Naive thymus-derived CD4-positive, alpha-beta T cell (primary cell): Measurements from ENCODE around the gene AICDA. TPM values are rescaled to one million over a fixed set of nuclear protein-coding genes. Genes with fewer than 3 reads are reported as not detected.
A peak's percentile ranks its signal among the peaks of the same experiment; 100 is the strongest.

Experiments used
- ATAC-seq: fragments of 150-1000 bp; cut with Tn5 transposase; 2 replicates; pipeline ENCODE4 v1.10.0; 2021; ENCODE audit warnings: mild to moderate bottlenecking, moderate library complexity
- CTCF ChIA-PET: fragments of 350-600 bp; sonication (Branson Sonifier 250); formaldehyde crosslinking; loops from one replicate; lab custom pipeline; 2021; ENCODE audit warnings: antibody characterized with exemption; lab: Charles Lee
- POLR2A ChIA-PET: fragments of 350-600 bp; sonication (Branson Sonifier 250); formaldehyde crosslinking; loops from one replicate; lab custom pipeline; 2021; ENCODE audit warnings: antibody characterized with exemption, inconsistent platforms; lab: Charles Lee
- DNase-seq, 9 donors: peaks; one replicate each; pipeline versions ENCODE4 v3.0.0 to v3.0.0-alpha.2; 2020 to 2022; ENCODE audit warnings: mixed read lengths in 1 of 9
- H3K27ac ChIP-seq: one replicate; pipeline ENCODE4 v1.7.0; 2013; ENCODE audit warnings: mild to moderate bottlenecking, low read depth, low read length, moderate library complexity
- H3K27me3 ChIP-seq, 2 donors: one replicate each; pipeline ENCODE4 v1.7.0; 2013; ENCODE audit warnings: low read length in 2 of 2, mild to moderate bottlenecking in 2 of 2, moderate library complexity in 2 of 2; ENCODE audit not compliant: control insufficient read depth in 2 of 2, insufficient read depth in 2 of 2
- H3K36me3 ChIP-seq, 3 experiments: 1 replicate in 2 of 3; 2 replicates in 1 of 3; pipeline ENCODE4 v1.7.0; 2013; ENCODE audit warnings: low read length in 3 of 3, mild to moderate bottlenecking in 3 of 3, moderate library complexity in 1 of 3; ENCODE audit not compliant: insufficient read depth in 3 of 3, control insufficient read depth in 2 of 3
- H3K4me1 ChIP-seq, 2 donors: one replicate each; pipeline ENCODE4 v1.7.0; 2013; ENCODE audit warnings: low read length in 2 of 2, mild to moderate bottlenecking in 2 of 2, moderate library complexity in 1 of 2; ENCODE audit not compliant: control insufficient read depth in 2 of 2, insufficient read depth in 2 of 2
- H3K4me3 ChIP-seq: 2 replicates; pipeline ENCODE4 v1.7.0; 2013; ENCODE audit warnings: mild to moderate bottlenecking, low read length
- H3K9me3 ChIP-seq, 3 experiments: 1 replicate in 2 of 3; 2 replicates in 1 of 3; pipeline ENCODE4 v1.7.0; 2013; ENCODE audit warnings: low read length in 3 of 3; ENCODE audit not compliant: control insufficient read depth in 2 of 3
- H3K27ac Mint-ChIP-seq, 9 donors: one replicate each; pipeline ENCODE4 v1.8.0; 2020 to 2022; ENCODE audit warnings: mixed read lengths in 9 of 9, mild to moderate bottlenecking in 8 of 9, moderate library complexity in 5 of 9, inconsistent platforms in 2 of 9
- H3K27me3 Mint-ChIP-seq, 5 donors: one replicate each; pipeline ENCODE4 v1.8.0; 2021 to 2022; ENCODE audit warnings: mixed read lengths in 5 of 5, mild to moderate bottlenecking in 1 of 5
- H3K36me3 Mint-ChIP-seq, 5 donors: one replicate each; pipeline ENCODE4 v1.8.0; 2020 to 2022; ENCODE audit warnings: mixed read lengths in 5 of 5, mild to moderate bottlenecking in 3 of 5, inconsistent platforms in 1 of 5
- H3K4me1 Mint-ChIP-seq, 7 donors: one replicate each; pipeline ENCODE4 v1.8.0; 2020 to 2022; ENCODE audit warnings: mixed read lengths in 7 of 7, mild to moderate bottlenecking in 3 of 7, inconsistent platforms in 1 of 7
- H3K4me3 Mint-ChIP-seq, 10 donors: one replicate each; pipeline ENCODE4 v1.8.0; 2020 to 2022; ENCODE audit warnings: mild to moderate bottlenecking in 10 of 10, mixed read lengths in 10 of 10, moderate library complexity in 6 of 10, inconsistent platforms in 2 of 10
- H3K9me3 Mint-ChIP-seq, 11 donors: one replicate each; pipeline ENCODE4 v1.8.0; 2020 to 2022; ENCODE audit warnings: mixed read lengths in 11 of 11, mild to moderate bottlenecking in 4 of 11, inconsistent platforms in 1 of 11, moderate library complexity in 1 of 11
- intact Hi-C, 2 donors: fragments of 100-400 bp; cut with micrococcal nuclease; formaldehyde crosslinking; loops; one replicate each; pipeline ENCODE4 v1.15.1; 2023
- polyA plus RNA-seq, 2 donors: library from polyadenylated mRNA; unstranded; fragments of 300-500 nt; fragmentation: Illumina TruSeq; gene quantifications; one replicate each; pipeline ENCODE4 v1.2.3, GENCODE V29; 2021
- total RNA-seq, 6 experiments: library from RNA in 5 of 6; stranded (reverse) in 5 of 6; gene quantifications; 1 replicate in 5 of 6; 2 replicates in 1 of 6; pipeline ENCODE4 v1.2.3 and lab custom pipeline; 2021 to 2026

Gene AICDA
- total and polyA plus RNA-seq, 7 experiments from 2014 or later = not detected

DNA sequence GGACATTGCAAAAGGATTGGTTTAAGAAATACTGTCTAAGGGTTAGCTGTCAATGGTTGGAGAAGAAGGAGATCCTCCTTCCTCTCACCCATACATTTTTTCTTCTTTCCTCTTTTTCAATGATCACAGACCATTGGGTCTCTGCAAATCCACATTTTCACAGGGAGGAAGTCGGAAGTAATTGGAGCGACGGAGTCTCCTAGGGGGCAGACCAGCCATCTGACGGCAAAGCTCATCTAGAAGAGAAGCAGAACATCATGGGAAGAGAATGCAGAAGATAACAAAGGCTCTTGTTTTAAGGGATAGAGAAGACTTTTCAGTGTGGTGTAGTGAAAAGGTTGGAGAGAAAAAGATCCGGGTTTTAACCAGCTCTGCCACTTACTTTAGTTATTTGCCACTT is 35.3 kb upstream of the AICDA start:
- Mint-ChIP-seq H3K27ac (peak overlapping the region in 1 of 9 donors; percentile 67), H3K36me3 (peaks cover 0 to 4% (median 0%) of the 10 kb centered on the region in 5 donors), H3K27me3 (peaks cover 0 to 78% (median 0%) of the 10 kb centered on the region in 5 donors), H3K4me1 (peaks cover 15 to 45% (median 26%) of the 10 kb centered on the region in 7 donors), H3K4me3 (peak overlapping the region in 1 of 10 donors; percentile 52), H3K9me3 (peaks cover 0 to 6% (median 0%) of the 10 kb centered on the region in 11 donors)
- Histone ChIP-seq H3K4me3 (no peak overlapping the region), H3K27me3 (no peaks in the 10 kb centered on the region), H3K36me3 (no peaks in the 10 kb centered on the region), H3K9me3 (no peaks in the 10 kb centered on the region), H3K27ac (no peak overlapping the region), H3K4me1 (peaks cover 22 to 33% of the 10 kb centered on the region in 2 donors)
- intact Hi-C loops = loop anchor here in 1 of 2 donors (5.0 kb wide), 3 partner anchors 49 to 379 kb away; partner anchors contain the start of gene RIMKLB
- ChIA-PET POLR2A (no interaction called here), CTCF (no interaction called here)
- no peak for DNase-seq
- ATAC-seq = no peak

DNA sequence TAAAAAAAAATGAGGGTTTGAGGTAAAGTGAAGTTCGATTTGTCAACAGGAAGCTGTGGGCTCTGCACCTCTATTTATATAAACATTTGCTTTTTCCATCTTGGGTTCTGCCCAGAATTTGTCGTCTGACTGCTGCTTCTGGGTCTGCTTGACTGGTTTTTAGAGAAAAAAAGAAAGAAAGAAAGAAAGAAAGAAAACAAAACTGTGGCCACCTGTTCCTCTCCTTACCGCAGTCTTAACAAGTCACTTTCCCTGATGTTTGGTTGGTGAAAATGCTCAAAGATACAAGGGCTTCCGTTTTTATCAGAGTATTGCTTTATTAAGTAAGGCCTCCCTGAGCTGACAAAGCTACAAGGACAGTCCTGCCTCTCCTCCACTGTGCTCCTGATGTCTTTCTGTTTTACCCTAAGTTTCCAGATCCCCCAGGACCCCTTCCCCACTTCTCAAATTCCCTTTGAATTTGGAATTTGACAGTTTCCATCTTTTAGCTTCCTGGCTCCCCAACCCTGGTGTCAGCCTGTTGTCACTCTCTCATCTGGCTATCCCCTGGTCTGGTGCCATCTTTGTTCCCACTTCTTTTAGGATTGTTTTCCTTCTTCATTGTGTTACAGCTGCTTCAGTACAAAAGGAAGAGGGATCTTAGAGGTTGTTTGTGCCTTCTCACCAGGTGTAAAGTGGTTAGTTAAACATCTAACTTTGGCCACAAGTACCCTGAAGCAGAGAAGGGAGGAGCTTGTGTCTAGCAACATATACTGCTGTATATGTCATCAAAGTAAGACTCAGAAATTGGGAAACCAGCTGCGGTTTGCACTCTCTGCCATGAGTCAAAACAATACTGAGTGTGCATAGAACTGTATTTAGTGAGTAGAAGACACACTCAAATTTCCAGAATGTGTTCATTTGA is 31.9 kb upstream of the AICDA start:
- ChIA-PET POLR2A (interaction anchor here (0.6 to 1.2 kb wide), 7 partner anchors 33 to 1008 kb away, joined by 3 to 7 read pairs (median 3); partner anchors contain the start of gene M6PR), CTCF (interaction anchor here (1.0 kb wide), 1 partner anchor 16 kb away, joined by 3 read pairs; no protein-coding TSS in a partner anchor)
- Mint-ChIP-seq H3K4me3 (peak overlapping the region; percentile 49 to 88 (median 74)), H3K4me1 (peaks cover 15 to 45% (median 26%) of the 10 kb centered on the region in 7 donors), H3K36me3 (peaks cover 0 to 4% (median 0%) of the 10 kb centered on the region in 5 donors), H3K27ac (peak overlapping the region; percentile 90 to 95 (median 94)), H3K9me3 (peaks cover 0 to 6% (median 0%) of the 10 kb centered on the region in 11 donors), H3K27me3 (peaks cover 0 to 67% (median 0%) of the 10 kb centered on the region in 5 donors)
- no peaks in the 10 kb centered on the region for H3K27me3 ChIP-seq
- H3K9me3 ChIP-seq = no peaks in the 10 kb centered on the region
- H3K27ac ChIP-seq = peak overlapping the region; percentile 61
- peak; percentile 84 for ATAC-seq
- H3K4me1 ChIP-seq = peaks cover 22 to 33% of the 10 kb centered on the region in 2 donors
- no peaks in the 10 kb centered on the region for H3K36me3 ChIP-seq
- intact Hi-C loops = loop anchor here (5.0 kb wide), 3 partner anchors 53 to 383 kb away; partner anchors contain the start of gene RIMKLB (in 2 of the 2)
- peak in 7 of 9 donors; percentile 11 to 51 (median 31) for DNase-seq
- peak overlapping the region; percentile 34 for H3K4me3 ChIP-seq

DNA sequence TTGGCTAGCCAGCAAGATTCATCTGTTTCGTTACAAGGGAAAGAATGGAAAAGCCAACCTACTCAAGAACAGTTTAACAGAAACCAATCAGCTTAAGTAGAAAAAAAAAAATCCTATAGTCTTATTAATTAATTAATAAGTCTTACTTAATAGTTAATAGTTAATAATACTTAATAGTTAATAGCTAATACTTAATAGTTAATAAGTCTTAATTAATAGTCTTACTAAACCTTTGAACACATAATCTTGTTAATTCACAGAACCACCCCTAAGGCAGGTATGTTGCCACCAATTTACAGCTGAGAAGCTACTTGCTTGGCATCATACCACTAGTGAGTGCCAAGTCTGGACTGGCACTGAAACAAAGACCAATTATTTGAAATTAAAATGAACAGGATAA is 30.1 kb upstream of the AICDA start:
- H3K4me1 Mint-ChIP-seq = peaks cover 15 to 29% (median 26%) of the 10 kb centered on the region in 7 donors
- no peak overlapping the region for H3K27ac Mint-ChIP-seq
- no peak for ATAC-seq
- no peaks in the 10 kb centered on the region for H3K9me3 ChIP-seq
- no peaks in the 10 kb centered on the region for H3K27me3 ChIP-seq
- H3K4me3 Mint-ChIP-seq = no peak overlapping the region
- no peak for DNase-seq
- intact Hi-C loops = loop anchor here in 1 of 2 donors (5.0 kb wide), 1 partner anchor 55 kb away; the partner anchor contains the start of gene RIMKLB
- peaks cover 22% of the 10 kb centered on the region in 2 donors for H3K4me1 ChIP-seq
- peaks cover 0 to 4% (median 0%) of the 10 kb centered on the region in 5 donors for H3K36me3 Mint-ChIP-seq
- CTCF ChIA-PET = interaction anchor here (0.8 to 1.1 kb wide), 2 partner anchors 14 to 177 kb away, joined by 3 to 5 read pairs; no protein-coding TSS in a partner anchor
- H3K9me3 Mint-ChIP-seq = peaks cover 0 to 6% (median 0%) of the 10 kb centered on the region in 11 donors
- H3K4me3 ChIP-seq = no peak overlapping the region
- POLR2A ChIA-PET = no interaction called here
- H3K27me3 Mint-ChIP-seq = peaks cover 0 to 62% (median 0%) of the 10 kb centered on the region in 5 donors
- no peaks in the 10 kb centered on the region for H3K36me3 ChIP-seq
- H3K27ac ChIP-seq = no peak overlapping the region

DNA sequence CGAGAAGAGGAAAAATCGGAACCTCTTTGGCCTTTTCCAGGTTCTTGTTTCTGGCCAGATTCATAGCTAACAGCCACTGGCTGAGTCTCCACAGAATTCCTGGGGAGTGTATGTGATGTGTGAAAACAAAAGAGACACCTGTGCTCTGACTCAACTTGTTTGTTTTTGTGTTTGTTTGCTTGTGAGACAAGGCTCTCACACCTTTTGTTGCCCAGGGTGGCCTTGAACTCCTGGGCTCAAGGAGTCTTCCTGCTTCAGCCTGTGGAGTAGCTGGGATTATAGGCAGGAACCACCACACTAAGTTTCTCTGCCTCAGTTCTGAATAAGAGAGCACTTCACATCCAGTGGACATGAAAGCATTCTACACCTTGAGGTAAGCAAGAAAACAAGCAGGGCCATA is 27.3 kb upstream of the AICDA start:
- ChIA-PET CTCF (interaction anchor here (0.7 kb wide), 1 partner anchor 317 kb away, joined by 3 read pairs; no protein-coding TSS in a partner anchor), POLR2A (interaction anchor here (0.6 kb wide), 1 partner anchor 1005 kb away, joined by 5 read pairs; no protein-coding TSS in a partner anchor)
- Mint-ChIP-seq H3K9me3 (peaks cover 0 to 4% (median 0%) of the 10 kb centered on the region in 11 donors), H3K27ac (peak overlapping the region in 1 of 9 donors; percentile 6), H3K36me3 (peaks cover 0 to 3% (median 0%) of the 10 kb centered on the region in 5 donors), H3K27me3 (peaks cover 0 to 68% (median 0%) of the 10 kb centered on the region in 5 donors), H3K4me3 (no peak overlapping the region), H3K4me1 (peaks cover 10 to 16% (median 15%) of the 10 kb centered on the region in 7 donors)
- Histone ChIP-seq H3K27ac (no peak overlapping the region), H3K36me3 (no peaks in the 10 kb centered on the region), H3K4me1 (peaks cover 10% of the 10 kb centered on the region in 2 donors), H3K27me3 (no peaks in the 10 kb centered on the region), H3K4me3 (no peak overlapping the region), H3K9me3 (no peaks in the 10 kb centered on the region)
- intact Hi-C loops = loop anchor here in 1 of 2 donors (5.0 kb wide), 1 partner anchor 57 kb away; the partner anchor contains the start of gene RIMKLB
- no peak for DNase-seq
- ATAC-seq = no peak

DNA sequence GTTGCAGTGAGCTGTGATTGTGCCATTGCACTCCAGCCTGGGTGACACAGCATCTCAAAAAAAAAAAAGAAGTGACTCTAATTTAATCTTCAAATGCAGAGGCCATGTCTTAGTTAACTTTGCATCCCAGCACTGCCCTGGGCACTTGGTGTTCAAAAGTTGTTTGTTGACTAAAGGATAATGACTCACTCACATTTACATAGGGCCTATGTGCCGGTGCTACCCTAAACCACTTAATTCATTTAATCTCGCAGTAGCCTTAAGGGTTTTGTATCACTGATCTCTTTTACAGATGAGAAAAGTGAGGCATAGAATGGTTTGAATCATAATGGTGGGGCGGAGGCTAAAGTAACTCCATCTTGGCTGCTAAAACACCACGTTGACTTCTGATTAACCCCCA is 26.3 kb upstream of the AICDA start:
- no peaks in the 10 kb centered on the region for H3K36me3 ChIP-seq
- intact Hi-C loops = no loop called here
- H3K4me1 Mint-ChIP-seq = peaks cover under 1 to 7% (median 5%) of the 10 kb centered on the region in 7 donors
- POLR2A ChIA-PET = no interaction called here
- no peaks in the 10 kb centered on the region for H3K36me3 Mint-ChIP-seq
- H3K27ac Mint-ChIP-seq = no peak overlapping the region
- no peak for DNase-seq
- no peak overlapping the region for H3K27ac ChIP-seq
- H3K4me1 ChIP-seq = peaks cover under 1 to 3% of the 10 kb centered on the region in 2 donors
- H3K4me3 Mint-ChIP-seq = no peak overlapping the region
- CTCF ChIA-PET = no interaction called here
- H3K27me3 Mint-ChIP-seq = peaks cover 0 to 68% (median 0%) of the 10 kb centered on the region in 5 donors
- peaks cover 0 to 2% (median 0%) of the 10 kb centered on the region in 11 donors for H3K9me3 Mint-ChIP-seq
- no peaks in the 10 kb centered on the region for H3K9me3 ChIP-seq
- H3K27me3 ChIP-seq = no peaks in the 10 kb centered on the region
- no peak overlapping the region for H3K4me3 ChIP-seq
- no peak for ATAC-seq

DNA sequence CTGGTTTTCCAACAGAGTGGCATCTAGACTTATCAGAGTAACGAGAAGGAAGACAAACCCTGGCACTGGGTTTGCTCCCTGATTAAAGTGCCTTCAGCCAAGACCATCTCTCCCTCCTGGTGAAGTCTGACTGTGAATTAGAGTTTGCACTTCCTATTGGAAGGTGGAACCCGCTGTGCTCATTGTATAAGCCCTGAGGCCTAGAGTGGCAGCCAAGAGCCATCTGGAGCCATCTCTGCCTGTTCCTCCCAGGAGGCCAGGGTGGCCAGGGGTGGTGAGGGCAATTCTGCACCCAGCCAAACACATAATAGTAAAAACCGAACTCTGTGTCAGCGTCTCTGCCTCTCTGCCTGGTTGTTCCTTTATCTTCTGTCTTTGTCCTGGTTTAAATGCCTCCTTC is 25.0 kb upstream of the AICDA start:
- Histone ChIP-seq H3K4me3 (no peak overlapping the region), H3K9me3 (no peaks in the 10 kb centered on the region), H3K27me3 (no peaks in the 10 kb centered on the region), H3K36me3 (no peaks in the 10 kb centered on the region), H3K4me1 (no peaks in the 10 kb centered on the region), H3K27ac (no peak overlapping the region)
- Mint-ChIP-seq H3K4me1 (no peaks in the 10 kb centered on the region), H3K4me3 (no peak overlapping the region), H3K27me3 (peaks cover 0 to 67% (median 0%) of the 10 kb centered on the region in 5 donors), H3K9me3 (peaks cover 0 to 2% (median 0%) of the 10 kb centered on the region in 11 donors), H3K27ac (no peak overlapping the region), H3K36me3 (no peaks in the 10 kb centered on the region)
- ATAC-seq = no peak
- intact Hi-C loops = no loop called here
- no peak for DNase-seq
- CTCF ChIA-PET = no interaction called here
- POLR2A ChIA-PET = no interaction called here
